B cell (primary cell): Measurements from ENCODE around the gene C22orf15.

ENCODE experiments used
- EZH2 ChIP-seq: IDR thresholded peaks from 2 replicates; pipeline ENCODE4 v1.6.1; 2012; ENCODE audit warnings: borderline replicate concordance, low read depth, mild to moderate bottlenecking, moderate library complexity, low read length; ENCODE audit not compliant: insufficient read depth, poor library complexity, severe bottlenecking
- TF ChIP-seq, protein P1 (sequence below): fragments of 200-600 bp; IDR thresholded peaks from one replicate; pipeline ENCODE4 v1.8.0; 2022; ENCODE audit warnings: antibody characterized with exemption, mild to moderate bottlenecking

DNA sequence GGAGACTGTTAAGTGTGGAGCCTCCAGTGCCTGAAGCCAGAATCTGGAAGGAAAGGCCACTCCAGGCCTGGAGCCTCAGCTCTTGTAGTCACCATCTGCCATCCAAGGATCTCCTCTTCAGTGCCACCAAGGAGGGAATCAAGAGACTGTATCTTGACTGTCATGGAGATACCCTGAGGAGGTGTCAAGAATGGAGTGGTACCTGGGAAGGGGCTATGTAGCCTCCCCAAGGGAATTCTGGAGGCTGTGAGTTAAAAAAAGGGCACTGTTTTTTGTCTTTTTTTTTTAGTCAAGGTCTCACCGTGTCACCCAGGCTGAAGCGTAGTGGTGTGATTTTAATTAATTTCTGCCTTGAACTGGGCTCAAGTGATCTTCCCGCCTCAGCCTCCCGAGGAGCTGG, 3.2 kb upstream of the C22orf15 start:
- TF ChIP-seq, protein P1, sequence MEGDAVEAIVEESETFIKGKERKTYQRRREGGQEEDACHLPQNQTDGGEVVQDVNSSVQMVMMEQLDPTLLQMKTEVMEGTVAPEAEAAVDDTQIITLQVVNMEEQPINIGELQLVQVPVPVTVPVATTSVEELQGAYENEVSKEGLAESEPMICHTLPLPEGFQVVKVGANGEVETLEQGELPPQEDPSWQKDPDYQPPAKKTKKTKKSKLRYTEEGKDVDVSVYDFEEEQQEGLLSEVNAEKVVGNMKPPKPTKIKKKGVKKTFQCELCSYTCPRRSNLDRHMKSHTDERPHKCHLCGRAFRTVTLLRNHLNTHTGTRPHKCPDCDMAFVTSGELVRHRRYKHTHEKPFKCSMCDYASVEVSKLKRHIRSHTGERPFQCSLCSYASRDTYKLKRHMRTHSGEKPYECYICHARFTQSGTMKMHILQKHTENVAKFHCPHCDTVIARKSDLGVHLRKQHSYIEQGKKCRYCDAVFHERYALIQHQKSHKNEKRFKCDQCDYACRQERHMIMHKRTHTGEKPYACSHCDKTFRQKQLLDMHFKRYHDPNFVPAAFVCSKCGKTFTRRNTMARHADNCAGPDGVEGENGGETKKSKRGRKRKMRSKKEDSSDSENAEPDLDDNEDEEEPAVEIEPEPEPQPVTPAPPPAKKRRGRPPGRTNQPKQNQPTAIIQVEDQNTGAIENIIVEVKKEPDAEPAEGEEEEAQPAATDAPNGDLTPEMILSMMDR, result no peak
- no peak for TF ChIP-seq EZH2
